Measurements from ENCODE around the gene CUL9. TPM values are rescaled to one million over a fixed set of nuclear protein-coding genes. Genes with fewer than 3 reads are reported as not detected.

The CUL9 gene
- total and polyA plus RNA-seq, 4 donors = 6.5 to 21.8 (median 7.5) TPM

DNA sequence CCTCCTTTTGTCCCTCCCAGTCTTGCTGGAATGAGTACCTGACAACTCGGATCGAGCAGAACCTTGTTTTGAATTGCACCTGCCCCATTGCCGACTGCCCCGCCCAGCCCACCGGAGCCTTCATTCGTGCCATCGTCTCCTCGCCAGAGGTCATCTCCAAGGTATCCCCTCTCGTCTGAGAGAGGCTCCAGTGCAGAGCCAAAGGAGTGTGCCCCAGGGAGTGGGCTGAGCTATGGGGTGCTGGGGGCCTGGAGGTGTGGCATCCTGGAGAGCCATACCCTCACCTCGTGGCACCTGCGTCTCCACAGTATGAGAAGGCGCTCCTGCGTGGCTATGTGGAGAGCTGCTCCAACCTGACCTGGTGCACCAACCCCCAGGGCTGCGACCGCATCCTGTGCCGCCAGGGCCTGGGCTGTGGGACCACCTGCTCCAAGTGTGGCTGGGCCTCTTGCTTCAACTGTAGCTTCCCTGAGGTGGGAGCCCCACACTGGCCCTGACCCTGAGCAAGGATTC is 38.5 kb downstream of the CUL9 start:
- Histone ChIP-seq H3K27me3 (ENCODE audit: control insufficient read depth in 4 of 4, insufficient read depth in 4 of 4, low read length in 3 of 4) (no peaks in the 10 kb centered on the region), H3K4me1 (ENCODE audit: control insufficient read depth in 4 of 4, insufficient read depth in 4 of 4, low read length in 3 of 4) (no peaks in the 10 kb centered on the region), H3K4me3 (ENCODE audit: low read depth in 1 of 3, low read length in 3 of 3) (no peak overlapping the region), H3K9ac (ENCODE audit: low read depth in 1 of 2, low read length in 2 of 2) (no peak overlapping the region), H3K36me3 (ENCODE audit: control insufficient read depth in 4 of 4, insufficient read depth in 3 of 4, low read depth in 1 of 4, low read length in 3 of 4) (peaks cover 10 to 37% (median 11%) of the 10 kb centered on the region in 4 donors), H3K27ac (ENCODE audit: low read depth in 1 of 2, low read length in 2 of 2) (no peak overlapping the region), H3K9me3 (ENCODE audit: control insufficient read depth in 4 of 4, low read length in 3 of 4) (no peaks in the 10 kb centered on the region)
- TF ChIP-seq JUND (IDR thresholded peaks at IDR 0.05) (no peak), RXRA (IDR thresholded peaks at IDR 0.05) (no peak), FOXA1 (IDR thresholded peaks at IDR 0.05) (no peak), SP1 (IDR thresholded peaks at IDR 0.05) (no peak), YY1 (IDR thresholded peaks at IDR 0.05) (no peak), NR2F2 (IDR thresholded peaks at IDR 0.05) (no peak), RAD21 (IDR thresholded peaks at IDR 0.05) (no peak), EGR1 (IDR thresholded peaks at IDR 0.05; ENCODE audit: low read depth in 2 of 2) (no peak), FOXA2 (IDR thresholded peaks at IDR 0.05) (no peak), HNF4A (conservative IDR thresholded peaks at IDR 0.05) (no peak), GABPA (IDR thresholded peaks at IDR 0.05 in 1 of 2, conservative IDR thresholded peaks at IDR 0.05 in 1 of 2) (no peak), TAF1 (conservative IDR thresholded peaks at IDR 0.05) (no peak)
- TF ChIP-seq, protein P1, sequence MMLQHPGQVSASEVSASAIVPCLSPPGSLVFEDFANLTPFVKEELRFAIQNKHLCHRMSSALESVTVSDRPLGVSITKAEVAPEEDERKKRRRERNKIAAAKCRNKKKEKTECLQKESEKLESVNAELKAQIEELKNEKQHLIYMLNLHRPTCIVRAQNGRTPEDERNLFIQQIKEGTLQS (IDR thresholded peaks at IDR 0.05) = no peak
- TF ChIP-seq, protein P2, sequence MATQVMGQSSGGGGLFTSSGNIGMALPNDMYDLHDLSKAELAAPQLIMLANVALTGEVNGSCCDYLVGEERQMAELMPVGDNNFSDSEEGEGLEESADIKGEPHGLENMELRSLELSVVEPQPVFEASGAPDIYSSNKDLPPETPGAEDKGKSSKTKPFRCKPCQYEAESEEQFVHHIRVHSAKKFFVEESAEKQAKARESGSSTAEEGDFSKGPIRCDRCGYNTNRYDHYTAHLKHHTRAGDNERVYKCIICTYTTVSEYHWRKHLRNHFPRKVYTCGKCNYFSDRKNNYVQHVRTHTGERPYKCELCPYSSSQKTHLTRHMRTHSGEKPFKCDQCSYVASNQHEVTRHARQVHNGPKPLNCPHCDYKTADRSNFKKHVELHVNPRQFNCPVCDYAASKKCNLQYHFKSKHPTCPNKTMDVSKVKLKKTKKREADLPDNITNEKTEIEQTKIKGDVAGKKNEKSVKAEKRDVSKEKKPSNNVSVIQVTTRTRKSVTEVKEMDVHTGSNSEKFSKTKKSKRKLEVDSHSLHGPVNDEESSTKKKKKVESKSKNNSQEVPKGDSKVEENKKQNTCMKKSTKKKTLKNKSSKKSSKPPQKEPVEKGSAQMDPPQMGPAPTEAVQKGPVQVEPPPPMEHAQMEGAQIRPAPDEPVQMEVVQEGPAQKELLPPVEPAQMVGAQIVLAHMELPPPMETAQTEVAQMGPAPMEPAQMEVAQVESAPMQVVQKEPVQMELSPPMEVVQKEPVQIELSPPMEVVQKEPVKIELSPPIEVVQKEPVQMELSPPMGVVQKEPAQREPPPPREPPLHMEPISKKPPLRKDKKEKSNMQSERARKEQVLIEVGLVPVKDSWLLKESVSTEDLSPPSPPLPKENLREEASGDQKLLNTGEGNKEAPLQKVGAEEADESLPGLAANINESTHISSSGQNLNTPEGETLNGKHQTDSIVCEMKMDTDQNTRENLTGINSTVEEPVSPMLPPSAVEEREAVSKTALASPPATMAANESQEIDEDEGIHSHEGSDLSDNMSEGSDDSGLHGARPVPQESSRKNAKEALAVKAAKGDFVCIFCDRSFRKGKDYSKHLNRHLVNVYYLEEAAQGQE (IDR thresholded peaks at IDR 0.05) = no peak
- TF ChIP-seq, protein P3, sequence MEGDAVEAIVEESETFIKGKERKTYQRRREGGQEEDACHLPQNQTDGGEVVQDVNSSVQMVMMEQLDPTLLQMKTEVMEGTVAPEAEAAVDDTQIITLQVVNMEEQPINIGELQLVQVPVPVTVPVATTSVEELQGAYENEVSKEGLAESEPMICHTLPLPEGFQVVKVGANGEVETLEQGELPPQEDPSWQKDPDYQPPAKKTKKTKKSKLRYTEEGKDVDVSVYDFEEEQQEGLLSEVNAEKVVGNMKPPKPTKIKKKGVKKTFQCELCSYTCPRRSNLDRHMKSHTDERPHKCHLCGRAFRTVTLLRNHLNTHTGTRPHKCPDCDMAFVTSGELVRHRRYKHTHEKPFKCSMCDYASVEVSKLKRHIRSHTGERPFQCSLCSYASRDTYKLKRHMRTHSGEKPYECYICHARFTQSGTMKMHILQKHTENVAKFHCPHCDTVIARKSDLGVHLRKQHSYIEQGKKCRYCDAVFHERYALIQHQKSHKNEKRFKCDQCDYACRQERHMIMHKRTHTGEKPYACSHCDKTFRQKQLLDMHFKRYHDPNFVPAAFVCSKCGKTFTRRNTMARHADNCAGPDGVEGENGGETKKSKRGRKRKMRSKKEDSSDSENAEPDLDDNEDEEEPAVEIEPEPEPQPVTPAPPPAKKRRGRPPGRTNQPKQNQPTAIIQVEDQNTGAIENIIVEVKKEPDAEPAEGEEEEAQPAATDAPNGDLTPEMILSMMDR (IDR thresholded peaks at IDR 0.05; ENCODE audit: low read depth, low read length, missing input control) = no peak
- WGBS = 95% methylated on average over 16 of the region's 16 CpGs
- DNase-seq (ENCODE audit: low spot score) = no peak

DNA sequence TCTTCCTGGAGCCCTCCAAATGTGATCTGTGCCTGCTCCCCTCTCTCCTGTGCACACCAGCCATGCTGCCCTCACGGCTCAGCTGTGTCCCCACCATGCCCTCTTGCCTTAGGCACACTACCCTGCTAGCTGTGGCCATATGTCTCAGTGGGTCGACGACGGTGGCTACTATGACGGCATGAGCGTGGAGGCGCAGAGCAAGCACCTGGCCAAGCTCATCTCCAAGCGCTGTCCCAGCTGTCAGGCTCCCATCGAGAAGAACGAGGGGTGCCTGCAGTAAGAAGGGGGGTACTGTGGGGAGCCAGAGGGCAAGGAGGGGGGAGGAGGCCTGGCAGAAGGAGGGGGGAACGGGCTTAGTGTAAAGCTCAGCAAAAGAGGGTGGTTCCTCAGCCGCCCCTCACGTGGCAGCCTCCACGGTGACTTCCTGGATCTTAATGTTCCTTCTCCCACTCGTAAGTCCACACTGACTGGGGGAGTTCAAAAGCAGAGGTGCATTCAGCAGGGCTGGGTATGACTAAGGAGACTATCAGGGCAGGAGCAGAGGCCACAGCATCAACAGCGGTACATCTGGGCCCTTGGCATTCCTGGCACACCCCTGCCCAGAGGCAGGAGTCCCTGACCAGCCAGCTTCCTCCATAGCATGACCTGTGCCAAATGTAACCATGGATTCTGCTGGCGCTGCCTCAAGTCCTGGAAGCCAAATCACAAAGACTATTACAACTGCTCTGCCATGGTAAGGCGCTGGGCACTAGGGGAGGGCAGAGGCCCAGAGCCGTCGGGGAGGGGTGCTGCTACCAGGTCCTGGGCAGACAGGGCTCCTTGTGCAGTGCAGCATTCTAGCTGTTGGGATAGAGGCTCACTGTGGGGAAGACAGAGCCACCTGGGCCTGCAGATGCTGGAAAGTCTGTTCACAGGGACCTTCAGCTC is 39.3 kb downstream of the CUL9 start:
- 92% methylated on average over 20 of the region's 20 CpGs for WGBS
- Histone ChIP-seq H3K27me3 (ENCODE audit: control insufficient read depth in 4 of 4, insufficient read depth in 4 of 4, low read length in 3 of 4) (no peaks in the 10 kb centered on the region), H3K4me3 (ENCODE audit: low read depth in 1 of 3, low read length in 3 of 3) (no peak overlapping the region), H3K9ac (ENCODE audit: low read depth in 1 of 2, low read length in 2 of 2) (no peak overlapping the region), H3K9me3 (ENCODE audit: control insufficient read depth in 4 of 4, low read length in 3 of 4) (no peaks in the 10 kb centered on the region), H3K36me3 (ENCODE audit: control insufficient read depth in 4 of 4, insufficient read depth in 3 of 4, low read depth in 1 of 4, low read length in 3 of 4) (peaks cover 9 to 29% (median 9%) of the 10 kb centered on the region in 4 donors), H3K27ac (ENCODE audit: low read depth in 1 of 2, low read length in 2 of 2) (no peak overlapping the region), H3K4me1 (ENCODE audit: control insufficient read depth in 4 of 4, insufficient read depth in 4 of 4, low read length in 3 of 4) (no peaks in the 10 kb centered on the region)
- DNase-seq (ENCODE audit: low spot score) = no peak
- TF ChIP-seq HNF4A (conservative IDR thresholded peaks at IDR 0.05) = no peak
